SK-N-SH (cell line): ENCODE results near the gene SIM1. TPM values are rescaled to one million over a fixed set of nuclear protein-coding genes. Genes with fewer than 3 reads are reported as not detected.

Experiments used
- CTCF ChIA-PET: fragments of 300-600, 350-600 bp; formaldehyde crosslinking; extraction: SDS; loops from one replicate; lab custom pipeline; 2021; lab: Yijun Ruan, JAX
- POLR2A ChIA-PET: fragments of 350-600 bp; sonication (Branson Sonifier 250); formaldehyde crosslinking; extraction: SDS; loops from one replicate; lab custom pipeline; 2020; ENCODE audit warnings: antibody characterized with exemption, inconsistent platforms; lab: Yijun Ruan, JAX
- DNase-seq: peaks from one replicate; pipeline ENCODE4 v3.0.0; 2012
- H2AFZ ChIP-seq: fragments of 200-600 bp; sonication (generic); 2 replicates; pipeline ENCODE4 v1.8.1; 2016; ENCODE audit warnings: antibody characterized with exemption, mild to moderate bottlenecking, low read depth
- H3F3A ChIP-seq: fragments of 200-600 bp; sonication (generic); replicated peaks from 2 replicates; pipeline ENCODE3; 2016; ENCODE audit warnings: antibody characterized with exemption, mild to moderate bottlenecking; ENCODE audit not compliant: insufficient read depth
- H3K27ac ChIP-seq, 2 experiments: fragments of 200-500 bp in 1 of 2; fragments of 200-600 bp in 1 of 2; sonication (Bioruptor generic) in 1 of 2; sonication (generic), shearing (Covaris generic) in 1 of 2; 2 replicates each; pipeline versions ENCODE4 v1.5.1 to v1.6.1; 2014 to 2016; ENCODE audit warnings: low read depth in 2 of 2, inconsistent platforms in 1 of 2, low read length in 1 of 2, mild to moderate bottlenecking in 1 of 2, mixed read lengths in 1 of 2
- H3K27me3 ChIP-seq: fragments of 200-600 bp; sonication (generic), shearing (Covaris generic); 2 replicates; pipeline ENCODE4 v1.6.1; 2016; ENCODE audit warnings: mixed run types; ENCODE audit not compliant: insufficient read depth
- H3K36me3 ChIP-seq, 2 experiments: fragments of 200-500 bp in 1 of 2; fragments of 200-600 bp in 1 of 2; sonication (Bioruptor generic) in 1 of 2; sonication (generic) in 1 of 2; replicated peaks in 1 of 2; 2 replicates each; pipeline versions ENCODE3 to v1.5.1; 2014 to 2016; ENCODE audit warnings: low read length in 1 of 2, mild to moderate bottlenecking in 1 of 2; ENCODE audit not compliant: insufficient read depth in 2 of 2, control insufficient read depth in 1 of 2
- H3K4me1 ChIP-seq, 2 experiments: fragments of 200-500 bp in 1 of 2; fragments of 200-600 bp in 1 of 2; sonication (Bioruptor generic) in 1 of 2; sonication (generic), shearing (Covaris generic) in 1 of 2; 2 replicates each; pipeline versions ENCODE4 v1.5.1 to v1.6.1; 2014 to 2016; ENCODE audit warnings: low read depth in 1 of 2, low read length in 1 of 2, mixed run types in 1 of 2; ENCODE audit not compliant: insufficient read depth in 2 of 2, control insufficient read depth in 1 of 2
- H3K4me2 ChIP-seq: fragments of 200-600 bp; sonication (generic), shearing (Covaris generic); 2 replicates; pipeline ENCODE4 v1.6.1; 2017; ENCODE audit warnings: mixed run types
- H3K4me3 ChIP-seq, 2 experiments: fragments of 200-500 bp in 1 of 2; fragments of 200-600 bp in 1 of 2; sonication (Bioruptor generic) in 1 of 2; sonication (generic), shearing (Covaris generic) in 1 of 2; 2 replicates each; pipeline versions ENCODE4 v1.5.1 to v1.8.1; 2014 to 2016; ENCODE audit warnings: low read depth in 2 of 2, inconsistent platforms in 1 of 2, low read length in 1 of 2, mild to moderate bottlenecking in 1 of 2, mixed read lengths in 1 of 2, moderate library complexity in 1 of 2
- H3K79me2 ChIP-seq: fragments of 200-600 bp; sonication (generic); 2 replicates; pipeline ENCODE4 v1.8.1; 2017; ENCODE audit warnings: mild to moderate bottlenecking; ENCODE audit not compliant: insufficient read depth
- H3K9ac ChIP-seq: fragments of 200-600 bp; sonication (generic); 2 replicates; pipeline ENCODE4 v1.6.1; 2017; ENCODE audit warnings: mixed run types
- H3K9me2 ChIP-seq: fragments of 200-600 bp; sonication (generic); 2 replicates; pipeline ENCODE4 v1.6.1; 2017; ENCODE audit warnings: mixed run types
- H3K9me3 ChIP-seq: fragments of 200-600 bp; sonication (generic); 2 replicates; pipeline ENCODE4 v1.6.1; 2017; ENCODE audit warnings: mixed run types, mild to moderate bottlenecking, moderate library complexity
- H4K20me1 ChIP-seq: fragments of 200-600 bp; sonication (generic); 2 replicates; pipeline ENCODE4 v1.6.1; 2017; ENCODE audit warnings: mild to moderate bottlenecking, mixed run types; ENCODE audit not compliant: insufficient read depth
- ELF1 ChIP-seq: IDR thresholded peaks from 2 replicates; pipeline ENCODE4 v1.4.0; 2012
- FOSL2 ChIP-seq: IDR thresholded peaks from 2 replicates; pipeline ENCODE4 v1.4.0; 2012; ENCODE audit warnings: low read depth, mild to moderate bottlenecking, moderate library complexity, borderline replicate concordance
- FOXJ3 ChIP-seq: sonication (generic); formaldehyde crosslinking; IDR thresholded peaks from 2 replicates; pipeline ENCODE4 v1.5.1; 2020; ENCODE audit warnings: mild to moderate bottlenecking, missing genetic modification reagents
- JUND ChIP-seq: IDR thresholded peaks from 2 replicates; pipeline ENCODE4 v1.4.0; 2012
- MEF2A ChIP-seq: IDR thresholded peaks from 2 replicates; pipeline ENCODE4 v1.4.0; 2012; ENCODE audit warnings: low read depth, borderline replicate concordance
- NFIC ChIP-seq: IDR thresholded peaks from 2 replicates; pipeline ENCODE4 v1.4.0; 2012; ENCODE audit warnings: borderline replicate concordance
- RAD21 ChIP-seq: IDR thresholded peaks from 2 replicates; pipeline ENCODE4 v1.6.1; 2012; ENCODE audit warnings: mild to moderate bottlenecking, low read length
- RFX5 ChIP-seq: IDR thresholded peaks from 2 replicates; pipeline ENCODE4 v1.6.1; 2012; ENCODE audit warnings: mild to moderate bottlenecking, improper control_type of control experiment, low read length
- RXRA ChIP-seq: IDR thresholded peaks from 2 replicates; pipeline ENCODE4 v1.4.0; 2012; ENCODE audit warnings: low read depth, mild to moderate bottlenecking, borderline replicate concordance
- TEAD4 ChIP-seq: IDR thresholded peaks from 2 replicates; pipeline ENCODE4 v1.4.0; 2012; ENCODE audit warnings: mild to moderate bottlenecking, borderline replicate concordance; ENCODE audit not compliant: insufficient read depth
- WGBS: methylation state at CpG from one replicate; pipeline ENCODE4 v1.1.6; 2017; ENCODE audit warnings: low lambda C conversion rate; 5-methylcytosine and 5-hydroxymethylcytosine counted together
- polyA plus RNA-seq, 3 experiments: library from polyadenylated mRNA; depleted of rRNA; stranded (reverse); fragments of >200 nt; gene quantifications; 2 replicates each; pipeline ENCODE4 v1.2.3, GENCODE V29; 2012
- TF ChIP-seq, protein P1 (sequence below): fragments of 150-350 bp; IDR thresholded peaks from 2 replicates; pipeline ENCODE4 v1.6.1; 2017; ENCODE audit warnings: antibody characterized with exemption, low read length, low read depth, borderline replicate concordance
- TF ChIP-seq, protein P2 (sequence below): IDR thresholded peaks from 2 replicates; pipeline ENCODE4; 2012
- TF ChIP-seq, protein P3 (sequence below): IDR thresholded peaks from 2 replicates; pipeline ENCODE4 v1.4.0; 2012; ENCODE audit warnings: low read depth, borderline replicate concordance

SIM1 gene
- polyA plus RNA-seq, 1 of the 3 experiments (the other 2 are of a cell fraction), result not detected

DNA sequence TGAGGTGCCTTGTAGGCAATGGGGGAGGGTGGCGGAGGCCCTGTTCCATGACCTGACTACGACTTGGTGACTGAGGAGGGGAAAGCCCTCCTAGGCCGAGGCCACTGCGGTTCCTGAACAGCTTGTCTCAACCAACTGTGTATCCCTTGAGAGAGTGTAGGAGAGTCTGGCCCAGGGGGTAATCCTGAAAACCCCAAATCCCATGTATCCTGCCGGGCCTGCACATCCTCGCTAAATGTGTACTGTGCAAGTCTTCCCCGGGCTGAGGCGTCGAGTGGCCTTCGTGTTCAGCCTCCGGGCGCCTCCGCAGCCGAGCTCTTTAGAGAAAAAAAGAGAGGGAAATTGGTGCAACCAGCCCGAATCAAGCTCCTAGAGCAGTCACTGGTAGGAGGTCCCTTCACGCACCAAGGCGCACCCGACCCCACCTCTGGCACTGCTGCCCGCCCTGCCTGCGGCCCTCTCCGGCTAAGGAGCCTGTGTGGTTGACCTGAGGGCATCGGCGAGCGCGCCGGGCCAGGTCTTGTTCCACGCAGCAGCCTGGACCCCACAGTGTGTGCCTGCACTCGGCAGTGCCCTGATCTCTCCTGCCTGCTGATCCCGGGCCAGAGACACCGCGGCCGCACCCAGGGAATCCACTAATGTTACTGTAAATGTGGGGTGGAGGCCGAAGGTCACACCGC, 7.3 kb downstream of the SIM1 start:
- no peaks in the 10 kb centered on the region for H3K4me1 ChIP-seq
- no peak overlapping the region for H2AFZ ChIP-seq
- no peak overlapping the region for H3K4me3 ChIP-seq
- H3F3A ChIP-seq, result peaks cover 6% of the 10 kb centered on the region
- H3K79me2 ChIP-seq, result no peaks in the 10 kb centered on the region
- peaks cover 98% of the 10 kb centered on the region for H3K27me3 ChIP-seq
- TF ChIP-seq NFIC (no peak), RFX5 (no peak), JUND (no peak), FOSL2 (no peak)
- TF ChIP-seq, protein P1, sequence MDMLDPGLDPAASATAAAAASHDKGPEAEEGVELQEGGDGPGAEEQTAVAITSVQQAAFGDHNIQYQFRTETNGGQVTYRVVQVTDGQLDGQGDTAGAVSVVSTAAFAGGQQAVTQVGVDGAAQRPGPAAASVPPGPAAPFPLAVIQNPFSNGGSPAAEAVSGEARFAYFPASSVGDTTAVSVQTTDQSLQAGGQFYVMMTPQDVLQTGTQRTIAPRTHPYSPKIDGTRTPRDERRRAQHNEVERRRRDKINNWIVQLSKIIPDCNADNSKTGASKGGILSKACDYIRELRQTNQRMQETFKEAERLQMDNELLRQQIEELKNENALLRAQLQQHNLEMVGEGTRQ, result no peak
- no peak overlapping the region for H3K9ac ChIP-seq
- ChIA-PET CTCF (interaction anchor here (1.0 to 1.3 kb wide), 3 partner anchors 14 to 712 kb away, joined by 3 to 4 read pairs (median 3); no protein-coding TSS in a partner anchor), POLR2A (no interaction called here)
- H3K36me3 ChIP-seq, result no peaks in the 10 kb centered on the region
- H4K20me1 ChIP-seq, result 0 out of 2 replicates have a peak, but pooled peaks cover 3% of the 10 kb centered on the region
- no peaks in the 10 kb centered on the region for H3K9me2 ChIP-seq
- no peak for DNase-seq
- 28% methylated on average over 20 of the region's 34 CpGs for WGBS
- no peak overlapping the region for H3K27ac ChIP-seq
- no peaks in the 10 kb centered on the region for H3K9me3 ChIP-seq
- H3K4me2 ChIP-seq, result no peak overlapping the region

DNA sequence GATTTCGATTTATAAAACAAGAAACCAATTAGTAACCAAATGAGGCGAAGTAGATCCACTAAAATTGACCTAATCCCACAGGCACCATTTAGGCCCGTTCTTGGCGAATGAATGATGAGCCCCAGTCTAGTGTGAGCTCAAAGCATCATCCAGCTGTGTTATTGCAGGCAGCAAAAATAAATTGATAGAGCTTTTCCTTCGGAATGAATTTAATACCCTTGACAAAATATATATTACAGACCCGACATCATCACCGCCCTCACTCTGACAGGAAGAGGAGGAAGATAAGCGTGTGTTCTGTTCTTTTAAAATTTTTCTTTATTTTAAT, 7.8 kb downstream of the SIM1 start:
- ChIA-PET CTCF (interaction anchor here (1.0 to 1.3 kb wide), 4 partner anchors 13 to 711 kb away, joined by 3 to 4 read pairs (median 3); no protein-coding TSS in a partner anchor), POLR2A (interaction anchor here (0.7 kb wide), 1 partner anchor 10 kb away, joined by 3 read pairs; no protein-coding TSS in a partner anchor)
- H3F3A ChIP-seq, result peaks cover 4% of the 10 kb centered on the region
- H3K27ac ChIP-seq, result no peak overlapping the region
- no peaks in the 10 kb centered on the region for H3K79me2 ChIP-seq
- H3K4me3 ChIP-seq, result no peak overlapping the region
- no peaks in the 10 kb centered on the region for H3K36me3 ChIP-seq
- H3K9ac ChIP-seq, result no peak overlapping the region
- no peaks in the 10 kb centered on the region for H3K9me3 ChIP-seq
- no peak for TF ChIP-seq ELF1
- TF ChIP-seq RAD21, result no peak
- no peak for TF ChIP-seq MEF2A
- TF ChIP-seq RXRA, result no peak
- TF ChIP-seq TEAD4, result no peak
- TF ChIP-seq, protein P2, sequence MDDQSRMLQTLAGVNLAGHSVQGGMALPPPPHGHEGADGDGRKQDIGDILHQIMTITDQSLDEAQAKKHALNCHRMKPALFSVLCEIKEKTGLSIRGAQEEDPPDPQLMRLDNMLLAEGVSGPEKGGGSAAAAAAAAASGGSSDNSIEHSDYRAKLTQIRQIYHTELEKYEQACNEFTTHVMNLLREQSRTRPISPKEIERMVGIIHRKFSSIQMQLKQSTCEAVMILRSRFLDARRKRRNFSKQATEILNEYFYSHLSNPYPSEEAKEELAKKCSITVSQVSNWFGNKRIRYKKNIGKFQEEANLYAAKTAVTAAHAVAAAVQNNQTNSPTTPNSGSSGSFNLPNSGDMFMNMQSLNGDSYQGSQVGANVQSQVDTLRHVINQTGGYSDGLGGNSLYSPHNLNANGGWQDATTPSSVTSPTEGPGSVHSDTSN, result no peak
- no peak for TF ChIP-seq FOXJ3 (CRISPR knock-in tag)
- TF ChIP-seq, protein P3, sequence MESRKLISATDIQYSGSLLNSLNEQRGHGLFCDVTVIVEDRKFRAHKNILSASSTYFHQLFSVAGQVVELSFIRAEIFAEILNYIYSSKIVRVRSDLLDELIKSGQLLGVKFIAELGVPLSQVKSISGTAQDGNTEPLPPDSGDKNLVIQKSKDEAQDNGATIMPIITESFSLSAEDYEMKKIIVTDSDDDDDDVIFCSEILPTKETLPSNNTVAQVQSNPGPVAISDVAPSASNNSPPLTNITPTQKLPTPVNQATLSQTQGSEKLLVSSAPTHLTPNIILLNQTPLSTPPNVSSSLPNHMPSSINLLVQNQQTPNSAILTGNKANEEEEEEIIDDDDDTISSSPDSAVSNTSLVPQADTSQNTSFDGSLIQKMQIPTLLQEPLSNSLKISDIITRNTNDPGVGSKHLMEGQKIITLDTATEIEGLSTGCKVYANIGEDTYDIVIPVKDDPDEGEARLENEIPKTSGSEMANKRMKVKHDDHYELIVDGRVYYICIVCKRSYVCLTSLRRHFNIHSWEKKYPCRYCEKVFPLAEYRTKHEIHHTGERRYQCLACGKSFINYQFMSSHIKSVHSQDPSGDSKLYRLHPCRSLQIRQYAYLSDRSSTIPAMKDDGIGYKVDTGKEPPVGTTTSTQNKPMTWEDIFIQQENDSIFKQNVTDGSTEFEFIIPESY, result no peak
- no peak overlapping the region for H3K4me2 ChIP-seq
- no peak overlapping the region for H2AFZ ChIP-seq
- peaks cover 98% of the 10 kb centered on the region for H3K27me3 ChIP-seq
- no peaks in the 10 kb centered on the region for H3K9me2 ChIP-seq
- H3K4me1 ChIP-seq, result no peaks in the 10 kb centered on the region
- H4K20me1 ChIP-seq, result 0 out of 2 replicates have a peak, but pooled peaks cover 2% of the 10 kb centered on the region
- 35% methylated on average over 8 of the region's 8 CpGs for WGBS
- DNase-seq, result no peak
